Fibroblast of the aortic adventitia (primary cell): Measurements from ENCODE around the gene AP2M1. TPM values are rescaled to one million over a fixed set of nuclear protein-coding genes. Genes with fewer than 3 reads are reported as not detected.

Experiments
- DNase-seq: peaks from one replicate; pipeline ENCODE4 v3.0.0-alpha.2; 2010; ENCODE audit warnings: low read depth
- H3K4me3 ChIP-seq: 2 replicates; pipeline ENCODE4 v1.5.1; 2011; ENCODE audit warnings: low read depth, mild to moderate bottlenecking, control low read depth, low read length, moderate library complexity
- total RNA-seq: library from RNA; depleted of rRNA; stranded (reverse); fragments of >200 nt; gene quantifications from 2 replicates; pipeline ENCODE4 v1.2.3, GENCODE V29; 2012; ENCODE audit warnings: low replicate concordance
- TF ChIP-seq, protein P1 (sequence below): IDR thresholded peaks from 2 replicates; pipeline ENCODE4 v1.5.1; 2011; ENCODE audit warnings: mild to moderate bottlenecking, low read length, control low read depth, inconsistent platforms; ENCODE audit not compliant: insufficient read depth

The AP2M1 gene
- total RNA-seq, 1 donor = 380 TPM

DNA sequence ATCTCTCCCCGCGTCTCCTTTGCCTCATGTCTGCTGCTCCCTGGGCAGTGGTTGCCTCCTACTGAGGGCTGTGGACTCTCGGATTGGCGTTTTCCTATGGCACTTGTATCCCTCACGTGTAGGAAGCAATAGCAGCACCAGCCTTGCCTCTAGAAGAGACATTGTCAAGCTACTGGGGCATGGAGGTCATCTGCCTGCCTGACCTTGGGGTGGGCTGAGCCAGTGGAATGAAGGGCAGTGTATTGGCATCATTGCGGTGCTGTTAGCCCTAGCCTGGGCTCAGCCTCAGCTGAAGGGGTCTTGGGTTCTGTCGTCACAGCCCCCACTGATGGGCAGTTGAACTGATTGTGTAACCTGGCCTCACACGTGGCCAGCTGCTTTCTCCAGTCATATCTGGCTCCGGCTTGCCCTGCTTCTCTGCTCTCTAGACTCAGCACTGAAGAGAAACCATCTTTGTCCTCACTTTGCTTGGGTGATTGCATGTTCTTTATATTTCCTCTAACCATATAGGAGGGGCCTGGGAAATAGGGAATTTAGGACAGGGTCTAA is 19.4 kb downstream of the AP2M1 start:
- no peak for DNase-seq
- TF ChIP-seq, protein P1, sequence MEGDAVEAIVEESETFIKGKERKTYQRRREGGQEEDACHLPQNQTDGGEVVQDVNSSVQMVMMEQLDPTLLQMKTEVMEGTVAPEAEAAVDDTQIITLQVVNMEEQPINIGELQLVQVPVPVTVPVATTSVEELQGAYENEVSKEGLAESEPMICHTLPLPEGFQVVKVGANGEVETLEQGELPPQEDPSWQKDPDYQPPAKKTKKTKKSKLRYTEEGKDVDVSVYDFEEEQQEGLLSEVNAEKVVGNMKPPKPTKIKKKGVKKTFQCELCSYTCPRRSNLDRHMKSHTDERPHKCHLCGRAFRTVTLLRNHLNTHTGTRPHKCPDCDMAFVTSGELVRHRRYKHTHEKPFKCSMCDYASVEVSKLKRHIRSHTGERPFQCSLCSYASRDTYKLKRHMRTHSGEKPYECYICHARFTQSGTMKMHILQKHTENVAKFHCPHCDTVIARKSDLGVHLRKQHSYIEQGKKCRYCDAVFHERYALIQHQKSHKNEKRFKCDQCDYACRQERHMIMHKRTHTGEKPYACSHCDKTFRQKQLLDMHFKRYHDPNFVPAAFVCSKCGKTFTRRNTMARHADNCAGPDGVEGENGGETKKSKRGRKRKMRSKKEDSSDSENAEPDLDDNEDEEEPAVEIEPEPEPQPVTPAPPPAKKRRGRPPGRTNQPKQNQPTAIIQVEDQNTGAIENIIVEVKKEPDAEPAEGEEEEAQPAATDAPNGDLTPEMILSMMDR = no peak
- H3K4me3 ChIP-seq = no peak overlapping the region

DNA sequence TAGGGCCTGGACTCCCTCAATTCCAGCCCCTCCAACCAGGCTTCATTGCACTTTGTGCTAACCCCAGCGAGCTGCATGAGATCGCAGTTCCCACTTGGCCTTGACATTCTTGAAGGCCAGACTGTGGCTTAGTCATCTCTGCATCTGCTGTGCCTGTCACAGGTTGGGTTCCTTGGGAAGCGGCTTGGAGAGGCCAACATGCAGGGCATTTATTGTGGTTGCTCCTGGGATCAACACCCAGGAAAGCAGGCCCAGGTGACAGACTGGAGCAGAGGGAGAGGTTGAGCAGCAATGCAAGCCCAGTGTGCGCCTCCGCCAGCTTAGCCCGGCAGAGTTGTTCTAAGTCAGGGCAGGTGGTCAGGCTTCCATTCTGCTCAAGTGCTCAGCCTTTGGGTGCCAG is 21.9 kb downstream of the AP2M1 start:
- DNase-seq = no peak
- no peak overlapping the region for H3K4me3 ChIP-seq
- TF ChIP-seq, protein P1 = no peak

DNA sequence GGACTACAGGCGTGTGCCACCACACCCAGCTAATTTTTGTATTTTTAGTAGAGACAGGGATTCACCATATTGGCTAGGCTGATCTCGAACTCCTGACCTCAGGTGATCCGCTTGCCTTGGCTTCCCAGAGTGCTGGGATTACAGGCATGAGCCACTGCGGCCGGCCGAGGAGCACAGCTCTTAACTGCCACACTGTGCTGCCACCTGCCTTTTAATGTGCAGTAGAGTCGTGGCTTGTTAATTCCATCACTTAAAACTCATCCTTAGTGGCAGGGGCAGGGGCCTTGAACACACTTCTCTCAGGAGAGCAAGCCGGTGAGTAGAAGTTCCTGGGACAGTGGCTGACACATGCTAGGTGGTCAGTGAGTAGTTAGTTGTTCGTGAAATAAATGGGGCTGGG is 23.9 kb downstream of the AP2M1 start:
- no peak overlapping the region for H3K4me3 ChIP-seq
- TF ChIP-seq, protein P1 = no peak
- DNase-seq = no peak

DNA sequence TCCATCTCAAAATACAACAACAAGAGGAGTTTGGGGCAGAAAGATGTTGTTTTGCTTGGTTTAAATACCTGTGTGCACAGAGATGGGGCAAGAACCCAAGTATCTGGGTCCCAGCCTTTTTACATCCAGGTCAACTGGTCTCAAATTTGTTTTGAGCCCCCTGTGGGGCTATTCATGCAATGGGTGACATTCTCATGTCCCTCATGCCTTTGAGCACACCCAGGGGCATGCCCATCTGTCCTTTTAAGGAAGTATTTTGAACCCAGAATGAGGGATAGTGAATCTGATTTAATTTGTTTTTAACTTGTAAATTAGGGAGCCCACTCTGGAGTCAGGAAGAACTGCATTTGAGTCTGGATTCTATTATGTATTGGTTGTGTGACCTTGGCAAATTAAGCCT is 26.2 kb downstream of the AP2M1 start:
- no peak for DNase-seq
- no peak overlapping the region for H3K4me3 ChIP-seq

DNA sequence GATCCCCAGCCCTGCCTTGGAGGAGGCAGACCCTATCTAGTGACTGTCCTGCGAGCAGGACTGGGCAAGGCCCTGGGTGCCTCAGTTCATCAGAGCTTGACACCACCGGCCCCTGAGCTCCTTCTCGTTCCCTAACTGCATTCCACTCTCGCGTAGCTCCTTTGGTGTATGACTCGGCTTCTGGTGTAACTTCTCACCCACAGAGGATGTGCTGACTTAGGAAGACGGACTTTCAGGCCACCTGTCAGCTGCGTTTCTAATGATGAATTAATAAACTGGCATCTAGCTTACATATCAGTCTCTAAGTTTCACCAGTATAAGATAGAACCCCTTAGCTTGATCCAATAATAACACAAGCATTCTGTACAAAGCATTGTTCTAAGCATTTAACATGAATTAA is 28.9 kb downstream of the AP2M1 start:
- TF ChIP-seq, protein P1 = no peak
- no peak for DNase-seq
- no peak overlapping the region for H3K4me3 ChIP-seq

More for the DNA sequence above, 26.2 kb downstream of the AP2M1 start:
- TF ChIP-seq, protein P1 = no peak

DNA sequence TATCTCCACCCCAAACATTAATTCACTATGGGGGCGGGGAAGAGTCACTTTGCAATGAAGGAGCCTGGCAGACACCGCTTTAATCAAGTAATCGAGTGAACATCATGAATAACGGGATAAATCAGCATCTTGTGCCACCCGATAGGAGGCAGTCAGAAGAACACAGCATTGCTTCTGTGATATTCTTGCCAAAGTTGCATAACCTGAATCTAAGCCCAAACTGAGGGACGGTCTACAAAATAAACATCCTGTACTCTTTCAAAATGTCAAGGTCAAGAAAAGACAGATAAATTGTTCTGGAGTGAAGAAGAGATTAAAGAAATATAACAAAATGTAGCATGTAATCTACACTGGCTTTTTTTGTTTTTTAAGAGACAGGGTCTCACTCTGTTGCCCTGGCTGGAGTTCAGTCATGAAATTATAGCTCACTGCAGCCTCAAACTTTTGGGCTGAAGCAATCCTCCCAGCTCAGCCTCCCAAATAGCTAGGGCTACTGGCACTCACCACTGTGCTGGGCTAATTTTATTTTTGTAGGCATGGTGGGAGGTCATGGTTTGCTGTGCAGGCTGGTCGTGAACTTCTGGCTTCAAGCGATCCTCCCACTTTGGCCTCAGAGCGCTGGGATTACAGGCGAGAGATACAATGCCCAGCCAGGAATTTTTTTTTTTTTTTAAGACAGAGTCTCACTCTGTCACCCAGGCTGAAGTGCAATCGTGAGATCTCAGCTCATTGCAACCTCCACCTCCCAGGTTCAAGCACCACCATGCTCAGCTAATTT is 34.7 kb downstream of the AP2M1 start:
- H3K4me3 ChIP-seq = no peak overlapping the region
- TF ChIP-seq, protein P1 = no peak
- no peak for DNase-seq
